AG04450 (cell line): Measurements from ENCODE around the gene LRRC8A. TPM values are rescaled to one million over a fixed set of nuclear protein-coding genes. Genes with fewer than 3 reads are reported as not detected.
"Not testable (repeated sequence)": the region's sequence is repeated elsewhere in the genome, so short reads cannot be mapped to it uniquely, and the experiment has no call there.

Experiments used
- CTCF ChIA-PET: fragments of 300-600, 350-600 bp; formaldehyde crosslinking; extraction: SDS; loops from one replicate; lab custom pipeline; 2022; ENCODE audit warnings: antibody characterized with exemption, inconsistent platforms; lab: Charles Lee
- POLR2A ChIA-PET: fragments of 350-600 bp; formaldehyde crosslinking; extraction: SDS; loops from one replicate; lab custom pipeline; 2021; ENCODE audit warnings: antibody characterized with exemption, inconsistent platforms; lab: Yijun Ruan, JAX
- DNase-seq: peaks from one replicate; pipeline ENCODE4 v3.0.0-alpha.2; 2011; ENCODE audit warnings: low read depth, low spot score
- H3K27ac ChIP-seq: one replicate; pipeline ENCODE4 v1.5.1; 2012; ENCODE audit warnings: low read depth, low read length, control low read depth
- H3K27me3 ChIP-seq: one replicate; pipeline ENCODE4 v1.6.0; 2012; ENCODE audit warnings: low read length; ENCODE audit not compliant: control insufficient read depth, insufficient read depth
- H3K4me3 ChIP-seq: 2 replicates; pipeline ENCODE4 v1.5.1; 2011; ENCODE audit warnings: mild to moderate bottlenecking, low read depth, low read length, control low read depth
- H3K9me3 ChIP-seq: 2 replicates; pipeline ENCODE4 v1.5.1; 2012; ENCODE audit warnings: low read length; ENCODE audit not compliant: control insufficient read depth, insufficient read depth
- polyA plus RNA-seq: library from polyadenylated mRNA; depleted of rRNA; stranded (reverse); fragments of >200 nt; gene quantifications from 2 replicates; pipeline ENCODE4 v1.2.3, GENCODE V29; 2011
- TF ChIP-seq, protein P1 (sequence below): IDR thresholded peaks from 2 replicates; pipeline ENCODE4 v1.5.1; 2011; ENCODE audit warnings: low read depth, low read length, control low read depth, inconsistent platforms

LRRC8A gene
- polyA plus RNA-seq, 1 experiment: 25.3 TPM

DNA sequence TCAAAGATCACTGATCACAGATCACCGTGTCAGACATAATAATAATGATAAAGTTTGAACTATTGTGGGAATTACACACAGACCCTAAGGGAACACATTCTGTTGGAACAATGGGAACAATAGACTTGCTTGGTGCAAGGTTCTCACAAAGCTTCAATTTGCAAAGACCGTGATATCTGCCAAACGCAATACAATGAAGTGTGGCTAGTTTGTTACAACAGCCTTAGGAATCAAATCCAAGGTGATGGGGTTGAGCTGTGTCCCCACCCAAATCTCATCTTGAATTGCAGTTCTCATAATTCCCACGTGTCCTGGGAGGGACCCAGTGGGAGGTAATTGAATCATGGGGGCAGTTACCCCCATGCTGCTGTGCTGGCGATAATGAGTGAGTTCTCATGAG lies 21.0 kb upstream of the LRRC8A start:
- POLR2A ChIA-PET: interaction anchor here (0.6 kb wide), 1 partner anchor 20 kb away, joined by 3 read pairs; no protein-coding TSS in a partner anchor
- Histone ChIP-seq H3K27ac (no peak overlapping the region), H3K4me3 (no peak overlapping the region), H3K9me3 (no peaks in the 10 kb centered on the region), H3K27me3 (no peaks in the 10 kb centered on the region)
- no peak for DNase-seq
- CTCF ChIA-PET: interaction anchor here (0.7 to 5.5 kb wide), 3 partner anchors 7 to 301 kb away, joined by 3 to 95 read pairs (median 9); no protein-coding TSS in a partner anchor
- TF ChIP-seq, protein P1, sequence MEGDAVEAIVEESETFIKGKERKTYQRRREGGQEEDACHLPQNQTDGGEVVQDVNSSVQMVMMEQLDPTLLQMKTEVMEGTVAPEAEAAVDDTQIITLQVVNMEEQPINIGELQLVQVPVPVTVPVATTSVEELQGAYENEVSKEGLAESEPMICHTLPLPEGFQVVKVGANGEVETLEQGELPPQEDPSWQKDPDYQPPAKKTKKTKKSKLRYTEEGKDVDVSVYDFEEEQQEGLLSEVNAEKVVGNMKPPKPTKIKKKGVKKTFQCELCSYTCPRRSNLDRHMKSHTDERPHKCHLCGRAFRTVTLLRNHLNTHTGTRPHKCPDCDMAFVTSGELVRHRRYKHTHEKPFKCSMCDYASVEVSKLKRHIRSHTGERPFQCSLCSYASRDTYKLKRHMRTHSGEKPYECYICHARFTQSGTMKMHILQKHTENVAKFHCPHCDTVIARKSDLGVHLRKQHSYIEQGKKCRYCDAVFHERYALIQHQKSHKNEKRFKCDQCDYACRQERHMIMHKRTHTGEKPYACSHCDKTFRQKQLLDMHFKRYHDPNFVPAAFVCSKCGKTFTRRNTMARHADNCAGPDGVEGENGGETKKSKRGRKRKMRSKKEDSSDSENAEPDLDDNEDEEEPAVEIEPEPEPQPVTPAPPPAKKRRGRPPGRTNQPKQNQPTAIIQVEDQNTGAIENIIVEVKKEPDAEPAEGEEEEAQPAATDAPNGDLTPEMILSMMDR: no peak

DNA sequence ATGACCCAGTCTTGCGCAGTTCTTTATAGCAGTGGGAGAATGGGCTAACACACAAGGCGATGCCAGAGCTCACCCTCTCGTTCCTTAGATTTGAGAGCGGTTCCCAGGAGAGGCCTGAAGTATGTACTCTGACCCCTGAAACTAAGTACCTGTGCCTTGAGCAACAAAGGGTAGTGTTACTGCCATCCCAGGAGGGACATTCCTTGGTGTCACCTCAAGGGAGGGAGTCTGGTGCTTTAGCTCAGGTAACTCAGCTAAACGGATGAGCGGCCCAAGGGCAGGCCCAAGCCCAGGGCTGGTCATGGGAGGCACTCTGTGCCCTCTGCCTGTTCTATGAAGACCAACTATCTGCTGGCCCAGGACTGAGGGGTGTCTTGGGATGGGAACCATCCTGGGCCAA lies 20.4 kb upstream of the LRRC8A start:
- TF ChIP-seq, protein P1: no peak
- Histone ChIP-seq H3K9me3 (no peaks in the 10 kb centered on the region), H3K4me3 (no peak overlapping the region), H3K27me3 (no peaks in the 10 kb centered on the region), H3K27ac (no peak overlapping the region)
- no peak for DNase-seq
- ChIA-PET POLR2A (interaction anchor here (0.6 kb wide), 1 partner anchor 20 kb away, joined by 3 read pairs; no protein-coding TSS in a partner anchor), CTCF (interaction anchor here (0.6 to 5.5 kb wide), 5 partner anchors 8 to 301 kb away, joined by 3 to 95 read pairs (median 5); no protein-coding TSS in a partner anchor)

DNA sequence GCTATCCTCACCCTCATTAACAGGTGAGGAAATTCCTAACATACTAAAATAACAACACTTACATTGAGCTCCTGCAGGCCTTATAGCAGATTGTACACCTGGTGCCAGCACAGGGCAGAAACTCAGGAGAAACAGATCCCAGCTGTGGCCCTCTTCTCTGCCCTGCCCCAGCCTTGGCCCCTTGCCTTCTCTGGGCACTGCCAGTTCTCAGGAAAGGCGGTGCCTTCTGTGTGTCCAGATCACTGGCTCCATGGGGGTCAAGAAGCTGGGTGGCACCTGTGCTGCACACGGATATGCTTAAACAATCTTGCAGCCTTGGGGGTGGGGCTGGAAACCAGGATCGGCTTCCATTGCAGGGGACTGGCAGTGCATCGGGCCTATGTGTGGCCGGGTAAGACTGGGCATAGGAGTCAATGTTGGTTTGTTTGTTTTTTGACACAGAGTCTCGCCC lies 19.5 kb upstream of the LRRC8A start:
- no peaks in the 10 kb centered on the region for H3K9me3 ChIP-seq
- ChIA-PET POLR2A (interaction anchor here (0.5 kb wide), 1 partner anchor 50 kb away, joined by 3 read pairs; no protein-coding TSS in a partner anchor), CTCF (interaction anchor here (0.9 to 5.5 kb wide), 7 partner anchors 9 to 142 kb away, joined by 3 to 95 read pairs (median 9); no protein-coding TSS in a partner anchor)
- TF ChIP-seq, protein P1: no peak
- no peaks in the 10 kb centered on the region for H3K27me3 ChIP-seq
- H3K4me3 ChIP-seq: no peak overlapping the region
- H3K27ac ChIP-seq: no peak overlapping the region
- no peak for DNase-seq

DNA sequence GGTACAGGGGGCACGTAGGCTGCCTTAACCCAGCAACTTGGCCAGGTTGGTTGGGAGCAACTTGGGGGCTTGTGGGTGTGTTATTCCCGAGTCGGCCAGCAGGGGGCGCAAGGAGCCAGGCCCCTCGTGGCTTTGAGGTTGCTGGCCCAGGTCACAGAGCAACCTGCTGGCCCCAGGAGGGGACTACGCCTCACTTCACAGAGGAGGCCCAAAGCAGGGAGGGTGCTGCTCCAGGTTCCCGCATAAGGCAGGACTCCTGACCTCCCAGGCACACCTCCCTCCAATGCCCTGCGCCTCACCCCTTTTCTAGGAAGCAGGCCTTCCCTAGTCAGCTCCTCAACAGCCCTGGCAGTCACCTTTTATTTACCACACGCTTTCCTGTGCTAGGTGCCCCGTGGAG lies 18.3 kb upstream of the LRRC8A start:
- Histone ChIP-seq H3K4me3 (no peak overlapping the region), H3K9me3 (no peaks in the 10 kb centered on the region), H3K27me3 (no peaks in the 10 kb centered on the region), H3K27ac (no peak overlapping the region)
- no peak for DNase-seq
- TF ChIP-seq, protein P1: peak; percentile 84
- ChIA-PET POLR2A (no interaction called here), CTCF (interaction anchor here (0.5 to 5.5 kb wide), 27 partner anchors 8 to 907 kb away, joined by 3 to 95 read pairs (median 4); partner anchors contain the start of genes SH3GLB2 and SPOUT1)

DNA sequence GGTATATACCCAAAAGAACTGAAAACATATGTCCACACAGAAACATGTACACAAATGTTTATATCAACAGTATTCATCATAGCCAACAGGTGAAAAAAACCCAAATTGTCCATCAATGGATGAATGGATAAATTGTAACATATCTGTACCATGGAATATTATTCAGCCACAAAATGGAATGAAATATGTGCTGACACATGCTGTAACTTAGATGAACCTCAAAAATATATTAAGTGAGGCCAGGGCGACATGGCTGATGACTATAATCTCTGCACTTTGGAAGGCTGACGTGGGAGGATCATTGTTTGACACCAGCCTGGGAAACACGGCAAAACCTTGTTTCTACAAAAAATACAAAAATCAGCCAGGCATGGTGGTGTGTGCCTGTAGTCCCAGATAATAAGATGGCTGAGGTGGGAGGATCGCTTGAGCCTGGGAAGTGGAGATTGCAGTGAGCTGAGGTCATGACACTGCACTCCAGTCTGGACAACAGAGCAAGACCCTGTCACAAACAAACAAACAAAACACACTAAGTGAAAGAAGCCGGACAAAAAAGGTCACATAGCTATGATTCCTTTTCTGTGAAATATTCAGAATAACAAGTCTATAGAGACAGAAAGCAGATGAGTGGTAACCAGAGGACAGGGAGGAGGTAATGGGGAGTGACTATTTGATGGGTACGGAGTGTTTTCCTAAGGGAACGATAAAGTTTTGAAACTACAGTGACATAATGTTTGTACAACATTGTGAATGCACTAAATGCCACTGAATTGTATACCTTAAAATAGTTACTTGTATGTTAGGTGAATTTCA lies 11.6 kb upstream of the LRRC8A start:
- DNase-seq: no peak
- H3K27me3 ChIP-seq: no peaks in the 10 kb centered on the region
- no peak overlapping the region for H3K4me3 ChIP-seq
- TF ChIP-seq, protein P1: no peak
- CTCF ChIA-PET: interaction anchor here (0.6 to 1.5 kb wide), 2 partner anchors 21 to 58 kb away, joined by 3 to 11 read pairs; no protein-coding TSS in a partner anchor
- H3K9me3 ChIP-seq: no peaks in the 10 kb centered on the region
- H3K27ac ChIP-seq: no peak overlapping the region
- POLR2A ChIA-PET: interaction anchor here (0.6 to 0.7 kb wide), 2 partner anchors 54 to 189 kb away, joined by 3 to 5 read pairs; no protein-coding TSS in a partner anchor

DNA sequence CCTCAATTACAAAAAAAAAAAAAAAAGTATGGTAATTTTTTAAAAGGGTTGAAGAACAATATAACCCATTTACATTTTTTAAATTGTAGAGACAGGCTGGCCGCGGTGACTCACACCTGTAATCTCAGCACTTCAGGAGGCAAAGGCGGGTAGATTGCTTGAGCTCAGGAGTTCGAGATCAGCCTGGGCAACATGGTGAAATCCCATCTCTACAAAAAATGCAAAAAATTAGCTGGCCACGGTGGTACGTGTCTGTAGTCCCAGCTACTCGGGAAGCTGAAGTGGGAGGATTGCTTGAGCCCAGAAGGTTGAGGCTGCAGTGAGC lies 11.0 kb upstream of the LRRC8A start:
- POLR2A ChIA-PET: interaction anchor here (0.7 kb wide), 1 partner anchor 189 kb away, joined by 5 read pairs; no protein-coding TSS in a partner anchor
- not testable (repeated sequence) for DNase-seq

More for the DNA sequence above, 11.0 kb upstream of the LRRC8A start:
- H3K27me3 ChIP-seq, H3K9me3 ChIP-seq, H3K4me3 ChIP-seq, H3K27ac ChIP-seq: not testable (repeated sequence)
- CTCF ChIA-PET: interaction anchor here (0.6 to 1.5 kb wide), 2 partner anchors 22 to 57 kb away, joined by 3 to 11 read pairs; no protein-coding TSS in a partner anchor
